Upper lobe of left lung (tissue), 4 donors: ENCODE data around the gene PRKN.

Source experiments
- CTCF ChIP-seq, 6 experiments: fragments of 450-650 bp in 4 of 6; fragments of 200-600 bp in 2 of 6; sonication (generic) in 2 of 6; IDR thresholded peaks; one replicate each; pipeline ENCODE4 v1.5.1; 2016 to 2019; ENCODE audit warnings: antibody characterized with exemption in 6 of 6
- POLR2A ChIP-seq, 4 donors: fragments of 450-650 bp; IDR thresholded peaks; one replicate each; pipeline ENCODE4 v1.5.1; 2016 to 2017; ENCODE audit warnings: antibody characterized with exemption in 4 of 4, mild to moderate bottlenecking in 2 of 4
- POLR2AphosphoS5 ChIP-seq, 2 donors: sonication (generic); formaldehyde crosslinking; IDR thresholded peaks; one replicate each; pipeline ENCODE4 v1.5.1; 2017; ENCODE audit warnings: antibody characterized with exemption in 2 of 2

GRCh38 chr6:162497389-162497788, 230.2 kb downstream of the PRKN start:
- TF ChIP-seq CTCF (IDR thresholded peaks at IDR 0.05): no peak
- no peak for TF ChIP-seq POLR2A (IDR thresholded peaks at IDR 0.05)
- TF ChIP-seq POLR2AphosphoS5 (IDR thresholded peaks at IDR 0.05): no peak
